Pancreas (tissue), 10 donors: ENCODE measurements around the gene CHI3L2. TPM values are rescaled to one million over a fixed set of nuclear protein-coding genes. Genes with fewer than 3 reads are reported as not detected.

Experiments
- ATAC-seq, 4 donors: fragments of 200-7000 bp; cut with Tn5 transposase; one replicate each; pipeline versions ENCODE4 v1.8.0 to v1.9.1; 2020; ENCODE audit warnings: mild to moderate bottlenecking in 4 of 4, moderate library complexity in 4 of 4
- DNase-seq, 6 donors: peaks; one replicate each; pipeline ENCODE4 v3.0.0-alpha.2; 2020
- FAIRE-seq: peaks from 2 replicates; lab custom pipeline; 2012; peaks lifted over from hg19 to GRCh38; lab: Jason Lieb, UNC
- H3K27ac ChIP-seq, 4 donors: fragments of 200-600 bp; sonication (generic); 1 replicate in 3 of 4; 2 replicates in 1 of 4; pipeline versions ENCODE4 v1.5.0 to v1.8.0; 2020
- H3K27me3 ChIP-seq, 4 donors: fragments of 200-600 bp; one replicate each; pipeline ENCODE4 v1.8.0; 2021
- H3K36me3 ChIP-seq, 3 donors: fragments of 200-600 bp; sonication (generic) in 1 of 3; one replicate each; pipeline versions ENCODE4 v1.5.0 to v1.8.0; 2020 to 2021
- H3K4me1 ChIP-seq, 3 donors: fragments of 200-600 bp; one replicate each; pipeline ENCODE4 v1.8.0; 2021
- H3K4me3 ChIP-seq, 4 donors: fragments of 200-600 bp; sonication (generic) in 2 of 4; one replicate each; pipeline versions ENCODE4 v1.5.0 to v1.8.0; 2020 to 2021
- H3K9me3 ChIP-seq, 4 donors: fragments of 200-600 bp; one replicate each; pipeline ENCODE4 v1.8.0; 2021
- WGBS, 2 donors: extraction: QIAGEN DNeasy Blood & Tissue Kit; methylation state at CpG; one replicate each; pipeline ENCODE4 v1.1.7; 2013; 5-methylcytosine and 5-hydroxymethylcytosine counted together
- intact Hi-C, 3 donors: fragments of 100-400 bp; cut with DNase I; formaldehyde crosslinking; loops; one replicate each; pipeline versions ENCODE4 v1.11.1 to v1.14.2; 2022
- polyA plus RNA-seq, 2 donors: library from polyadenylated mRNA; stranded (reverse); fragments of 200-250 nt; gene quantifications; one replicate each; pipeline ENCODE4 v1.2.3, GENCODE V29; 2013
- total RNA-seq, 6 donors: library from RNA; stranded (reverse); fragmentation: NEBNext Ultra II Directional in 4 of 6; extraction: Animal tissue kit (Norgen Biotek cat#: 25700) in 4 of 6; gene quantifications; one replicate each; pipeline versions ENCODE4 v1.2.1 to v1.2.4, GENCODE V29; 2021 to 2023
- TF ChIP-seq, protein P1 (sequence below), 4 donors: fragments of 200-600 bp; sonication (generic) in 3 of 4; IDR thresholded peaks; one replicate each; pipeline versions ENCODE4 v1.5.0 to v1.8.0; 2021; ENCODE audit warnings: antibody characterized with exemption in 4 of 4
- donor health status: healthy with polysubstance abuse.
- donor health status: DM: no; HTN: no; CAD: no; lungs with moderate emphysema.
- donor health status: DM: no; HTN: no; CAD: no.
- donor health status: control.
- donor health status: control.
- donor health status: Bipolar disorder and iron deficiency.
- donor health status: DM: yes; HTN: yes; CAD: no.
- donor health status: DM: no; HTN: no; CAD: no.
- donor health status: DM: no; HTN: no; CAD: no.
- donor health status: DM: yes; HTN: yes; CAD: no.

Gene CHI3L2
- total and polyA plus RNA-seq, 8 donors: 0.07 to 1.2 (median 0.66) TPM; not detected in 3

DNA sequence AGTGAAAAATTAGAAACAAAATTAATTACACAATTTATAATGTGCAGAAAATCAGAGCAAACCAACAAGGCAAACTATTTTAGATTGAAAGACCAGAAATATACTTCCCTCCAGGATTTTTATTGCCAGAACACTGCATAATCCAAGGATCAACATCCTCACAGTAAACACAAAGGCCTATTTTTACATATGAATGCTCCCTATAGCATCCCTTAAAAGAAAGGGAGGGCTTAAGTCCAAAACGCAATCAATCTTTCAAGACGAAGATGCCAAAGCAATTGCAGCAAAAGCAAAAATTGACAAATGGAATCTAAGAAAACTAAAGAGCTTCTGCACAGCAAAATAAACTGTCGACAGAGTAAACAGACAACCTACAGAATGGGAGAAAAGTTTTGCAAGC, 44.6 kb downstream of the CHI3L2 start:
- intact Hi-C loops: no loop called here
- WGBS, 2 donors: 65 to 68% methylated on average over 3 of the region's 3 CpGs
- Histone ChIP-seq H3K27me3 (peaks cover 0 to 27% (median 10%) of the 10 kb centered on the region in 4 donors), H3K4me1 (no peaks in the 10 kb centered on the region), H3K36me3 (no peaks in the 10 kb centered on the region), H3K9me3 (no peaks in the 10 kb centered on the region), H3K27ac (no peak overlapping the region), H3K4me3 (no peak overlapping the region)
- FAIRE-seq: no peak
- ATAC-seq: no peak
- no peak for DNase-seq
- TF ChIP-seq, protein P1, sequence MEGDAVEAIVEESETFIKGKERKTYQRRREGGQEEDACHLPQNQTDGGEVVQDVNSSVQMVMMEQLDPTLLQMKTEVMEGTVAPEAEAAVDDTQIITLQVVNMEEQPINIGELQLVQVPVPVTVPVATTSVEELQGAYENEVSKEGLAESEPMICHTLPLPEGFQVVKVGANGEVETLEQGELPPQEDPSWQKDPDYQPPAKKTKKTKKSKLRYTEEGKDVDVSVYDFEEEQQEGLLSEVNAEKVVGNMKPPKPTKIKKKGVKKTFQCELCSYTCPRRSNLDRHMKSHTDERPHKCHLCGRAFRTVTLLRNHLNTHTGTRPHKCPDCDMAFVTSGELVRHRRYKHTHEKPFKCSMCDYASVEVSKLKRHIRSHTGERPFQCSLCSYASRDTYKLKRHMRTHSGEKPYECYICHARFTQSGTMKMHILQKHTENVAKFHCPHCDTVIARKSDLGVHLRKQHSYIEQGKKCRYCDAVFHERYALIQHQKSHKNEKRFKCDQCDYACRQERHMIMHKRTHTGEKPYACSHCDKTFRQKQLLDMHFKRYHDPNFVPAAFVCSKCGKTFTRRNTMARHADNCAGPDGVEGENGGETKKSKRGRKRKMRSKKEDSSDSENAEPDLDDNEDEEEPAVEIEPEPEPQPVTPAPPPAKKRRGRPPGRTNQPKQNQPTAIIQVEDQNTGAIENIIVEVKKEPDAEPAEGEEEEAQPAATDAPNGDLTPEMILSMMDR (IDR thresholded peaks at IDR 0.05): no peak

DNA sequence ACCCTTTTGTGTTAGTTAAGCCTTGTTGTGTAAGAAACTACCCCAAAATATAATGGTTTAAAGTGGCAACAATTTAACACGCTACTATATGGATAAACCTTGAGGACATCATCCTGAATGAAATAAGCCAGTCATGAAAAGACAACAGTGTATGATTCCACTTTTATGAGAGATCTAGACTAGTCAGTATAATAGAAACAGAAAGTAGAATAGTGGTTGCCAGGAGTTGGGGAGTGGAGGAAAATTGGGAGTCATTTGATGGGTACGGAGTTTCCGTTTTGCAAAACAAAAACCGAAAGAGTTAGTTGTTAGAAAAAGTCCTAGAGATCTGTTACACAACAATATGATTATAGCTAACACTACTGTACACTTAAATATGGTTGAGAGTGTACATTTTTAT, 47.1 kb downstream of the CHI3L2 start:
- intact Hi-C loops: no loop called here
- TF ChIP-seq, protein P1 (IDR thresholded peaks at IDR 0.05): no peak
- no peaks in the 10 kb centered on the region for H3K9me3 ChIP-seq
- no peak for DNase-seq
- no peaks in the 10 kb centered on the region for H3K4me1 ChIP-seq
- no peak overlapping the region for H3K4me3 ChIP-seq
- peaks cover 0 to 21% (median 10%) of the 10 kb centered on the region in 4 donors for H3K27me3 ChIP-seq
- WGBS, 2 donors: 90 to 93% methylated on average over 4 of the region's 4 CpGs
- no peak for ATAC-seq
- H3K27ac ChIP-seq: no peak overlapping the region
- no peaks in the 10 kb centered on the region for H3K36me3 ChIP-seq
- no peak for FAIRE-seq

DNA sequence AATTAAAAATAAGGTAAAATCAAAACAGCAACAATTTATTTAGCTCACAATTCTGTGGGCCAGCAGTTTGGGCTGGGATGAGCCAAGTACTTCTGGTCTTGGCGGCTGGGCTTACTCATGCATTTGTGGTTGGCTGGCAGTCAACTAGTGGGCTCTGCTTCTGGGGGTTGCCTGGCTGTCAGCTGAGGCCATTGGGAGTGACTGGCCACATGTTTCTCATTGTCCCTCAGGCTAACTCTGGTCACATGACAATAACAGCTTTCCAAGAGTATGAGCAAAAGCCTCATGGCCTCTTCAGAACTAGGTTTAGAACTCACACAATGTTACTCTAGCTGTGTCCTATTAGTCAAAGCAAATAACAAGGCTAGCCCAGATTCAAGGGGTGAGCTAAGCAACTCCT, 47.6 kb downstream of the CHI3L2 start:
- intact Hi-C loops: no loop called here
- 79 to 91% methylated on average over 1 of the region's 1 CpG for WGBS, 2 donors
- no peaks in the 10 kb centered on the region for H3K4me1 ChIP-seq
- no peak overlapping the region for H3K4me3 ChIP-seq
- H3K27ac ChIP-seq: no peak overlapping the region
- H3K9me3 ChIP-seq: no peaks in the 10 kb centered on the region
- TF ChIP-seq, protein P1 (IDR thresholded peaks at IDR 0.05): no peak
- FAIRE-seq (no peak), ATAC-seq (peak in 3 of 4 donors; percentile 30 to 51 (median 43)), DNase-seq (no peak)
- peaks cover 0 to 21% (median 10%) of the 10 kb centered on the region in 4 donors for H3K27me3 ChIP-seq
- no peaks in the 10 kb centered on the region for H3K36me3 ChIP-seq

DNA sequence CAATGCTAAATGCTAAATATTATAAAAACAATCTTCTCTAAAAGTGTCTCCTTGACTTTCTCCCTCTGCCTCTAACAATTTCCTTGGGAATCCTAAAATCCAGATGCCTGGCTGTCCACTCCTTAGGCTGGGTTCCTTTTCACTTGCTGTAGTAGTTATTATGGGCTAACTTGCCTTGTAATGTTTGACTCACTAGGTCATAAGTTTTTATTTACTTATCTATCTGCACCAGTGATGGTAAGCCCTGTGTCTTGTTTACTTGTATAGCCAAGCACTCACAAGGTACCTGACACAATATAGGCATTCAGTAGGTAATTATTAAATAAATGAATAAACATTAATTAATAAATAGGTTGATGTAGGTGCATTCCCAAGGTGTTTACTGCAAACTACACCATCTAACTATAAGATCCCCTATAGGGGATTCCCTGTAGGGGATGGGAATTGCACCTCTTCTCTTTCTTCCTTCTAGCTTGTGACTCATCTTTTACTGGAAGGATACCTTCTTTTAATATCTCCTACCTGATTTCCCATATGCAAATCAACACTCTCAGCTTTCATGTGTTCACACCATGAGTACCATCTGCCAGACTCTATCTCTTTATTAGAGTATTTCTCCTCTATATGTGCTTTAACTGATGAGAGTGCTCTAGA, 48.4 kb downstream of the CHI3L2 start:
- Histone ChIP-seq H3K27ac (no peak overlapping the region), H3K4me1 (no peaks in the 10 kb centered on the region), H3K9me3 (no peaks in the 10 kb centered on the region), H3K27me3 (peaks cover 0 to 14% (median 7%) of the 10 kb centered on the region in 4 donors), H3K36me3 (no peaks in the 10 kb centered on the region), H3K4me3 (no peak overlapping the region)
- FAIRE-seq (no peak), ATAC-seq (no peak), DNase-seq (no peak)
- TF ChIP-seq, protein P1 (IDR thresholded peaks at IDR 0.05): no peak
- intact Hi-C loops: no loop called here

DNA sequence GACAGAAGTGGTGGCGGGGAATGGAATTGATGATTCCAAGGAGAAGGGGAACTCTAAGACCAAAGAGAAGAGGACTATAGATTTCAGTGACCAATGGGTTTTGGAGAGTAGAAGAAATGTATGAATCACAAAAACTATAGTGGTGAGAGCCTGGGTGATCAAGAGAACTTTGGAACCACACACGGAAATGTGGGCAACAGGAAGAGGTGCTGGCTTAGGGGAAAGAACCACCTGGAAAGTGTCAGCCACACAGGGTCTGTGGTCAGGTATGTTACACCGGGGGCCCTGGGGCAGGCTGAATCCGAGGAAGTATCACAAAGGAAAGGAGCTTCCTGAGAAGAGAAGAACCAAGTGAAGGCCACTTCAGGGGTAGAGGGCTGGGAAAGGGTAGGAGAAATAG, 51.6 kb downstream of the CHI3L2 start:
- TF ChIP-seq, protein P1 (IDR thresholded peaks at IDR 0.05): no peak

More for the DNA sequence above, 51.6 kb downstream of the CHI3L2 start:
- intact Hi-C loops: no loop called here
- H3K4me3 ChIP-seq: no peak overlapping the region
- ATAC-seq (no peak), FAIRE-seq (no peak), DNase-seq (no peak)
- WGBS, 2 donors: 79 to 85% methylated on average over 4 of the region's 4 CpGs
- H3K27me3 ChIP-seq: no peaks in the 10 kb centered on the region
- H3K4me1 ChIP-seq: no peaks in the 10 kb centered on the region
- H3K9me3 ChIP-seq: no peaks in the 10 kb centered on the region
- H3K36me3 ChIP-seq: no peaks in the 10 kb centered on the region
- H3K27ac ChIP-seq: no peak overlapping the region
